ACHN (cell line): ENCODE results near the gene PNMA8C.
A peak's percentile ranks its signal among the peaks of the same experiment; 100 is the strongest.
"Not testable (repeated sequence)": the region's sequence is repeated elsewhere in the genome, so short reads cannot be mapped to it uniquely, and the experiment has no call there.

Source experiments
- DNase-seq: peaks from one replicate; pipeline ENCODE4 v3.0.0-alpha.2; 2015
- in situ Hi-C: cut with HindIII; loops from 2 replicates; pipeline ENCODE4 v1.10.0; 2017; ENCODE audit warnings: low sequenced_read_pairs, low pct_ligation_motif_present, low pct_unique_long_range_greater_than_20kb

PNMA8C gene

DNA sequence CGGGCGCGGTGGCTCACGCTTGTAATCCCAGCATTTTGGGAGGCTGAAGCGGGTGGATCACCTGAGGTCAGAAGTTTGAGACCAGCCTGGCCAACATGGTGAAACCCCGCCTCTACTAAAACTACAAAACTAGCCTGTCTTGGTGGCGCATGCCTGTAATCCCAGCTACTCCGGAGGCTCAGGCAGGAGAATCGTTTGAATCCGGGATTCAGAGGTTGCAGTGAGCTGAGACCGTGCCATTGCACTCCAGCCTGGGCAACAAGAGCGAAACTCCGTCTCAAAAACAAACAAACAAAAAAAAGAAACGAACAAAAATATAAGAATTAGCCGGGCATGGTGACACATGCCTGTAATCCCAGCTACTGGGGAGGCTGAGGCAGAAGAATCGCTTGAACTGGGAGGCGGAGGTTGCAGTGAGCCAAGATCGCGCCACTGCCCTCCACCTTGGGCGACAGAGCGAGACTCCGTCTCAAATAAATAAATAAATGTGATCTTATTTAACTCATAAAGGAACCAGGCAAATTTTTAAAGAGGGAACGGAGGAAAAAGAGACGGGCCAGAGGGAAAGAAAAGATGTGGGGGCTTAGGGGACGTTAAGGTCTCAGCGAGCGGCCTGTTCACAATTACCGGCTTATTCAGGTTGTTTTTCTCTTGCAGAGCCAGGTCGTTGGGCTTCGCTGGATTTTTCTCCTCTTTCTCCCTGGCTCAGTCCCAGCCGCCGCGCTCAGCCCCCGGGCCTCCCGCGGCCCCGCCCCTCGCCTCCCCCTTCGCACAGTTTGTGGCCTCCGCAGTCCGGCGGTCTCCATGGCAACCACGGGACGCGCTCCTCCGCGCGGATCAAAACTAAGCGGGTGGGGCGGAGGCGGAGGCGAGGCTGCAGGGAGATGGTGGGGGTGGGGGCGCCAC lies 12.7 kb downstream of the PNMA8C start:
- peak; percentile 88 for DNase-seq
- in situ Hi-C loops, result not testable (repeated sequence)

- in situ Hi-C loops, DNase-seq: not testable (repeated sequence)
Measured at GRCh38 chr19:46414899-46415298, 13.8 kb downstream of the PNMA8C start.

DNA sequence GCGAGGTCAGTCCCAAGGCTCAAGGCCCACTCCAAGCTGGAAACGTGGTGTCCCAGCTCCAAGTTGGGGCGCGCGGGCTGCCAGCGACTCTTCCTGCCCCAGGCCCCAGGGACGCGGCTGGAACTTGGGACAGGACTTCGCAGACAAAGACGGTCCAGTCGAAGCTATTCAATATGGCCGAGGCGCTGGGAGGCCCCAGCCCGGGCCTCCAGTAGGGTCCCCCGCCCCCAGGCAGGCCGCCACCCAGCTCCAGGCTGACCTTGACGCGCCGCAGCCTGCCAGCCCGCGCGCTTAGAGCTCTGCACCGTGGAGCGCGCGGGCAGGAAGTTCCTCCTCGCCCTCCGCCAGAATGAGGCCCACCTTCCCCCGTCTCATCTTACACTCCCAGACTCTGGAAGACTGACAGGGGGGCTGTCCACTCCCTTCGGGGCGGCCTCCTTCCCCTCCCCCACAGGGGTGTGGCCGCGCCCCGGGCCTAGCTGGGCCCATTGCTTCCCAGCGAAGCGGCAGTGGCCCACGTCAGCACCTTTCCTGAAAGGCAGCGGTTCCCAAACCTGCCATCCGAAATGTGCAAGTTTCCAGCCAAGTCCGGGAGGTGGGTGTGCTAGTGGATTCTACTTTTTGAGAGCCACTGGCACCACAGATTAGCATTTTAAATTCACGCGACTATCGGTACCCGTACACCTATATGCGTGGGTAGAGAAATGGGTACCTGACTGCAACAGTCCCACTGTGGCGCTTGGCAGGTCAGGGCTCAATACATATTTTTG lies 15.3 kb downstream of the PNMA8C start, which contains the start of gene CCDC8:
Gene CCDC8, minus strand, starts transcription at position 303 of the 770 bp plus-strand sequence. CDS start 754 bp downstream, outside the sequence.
- peak; percentile 92 for DNase-seq
- in situ Hi-C loops, result no loop called here

DNA sequence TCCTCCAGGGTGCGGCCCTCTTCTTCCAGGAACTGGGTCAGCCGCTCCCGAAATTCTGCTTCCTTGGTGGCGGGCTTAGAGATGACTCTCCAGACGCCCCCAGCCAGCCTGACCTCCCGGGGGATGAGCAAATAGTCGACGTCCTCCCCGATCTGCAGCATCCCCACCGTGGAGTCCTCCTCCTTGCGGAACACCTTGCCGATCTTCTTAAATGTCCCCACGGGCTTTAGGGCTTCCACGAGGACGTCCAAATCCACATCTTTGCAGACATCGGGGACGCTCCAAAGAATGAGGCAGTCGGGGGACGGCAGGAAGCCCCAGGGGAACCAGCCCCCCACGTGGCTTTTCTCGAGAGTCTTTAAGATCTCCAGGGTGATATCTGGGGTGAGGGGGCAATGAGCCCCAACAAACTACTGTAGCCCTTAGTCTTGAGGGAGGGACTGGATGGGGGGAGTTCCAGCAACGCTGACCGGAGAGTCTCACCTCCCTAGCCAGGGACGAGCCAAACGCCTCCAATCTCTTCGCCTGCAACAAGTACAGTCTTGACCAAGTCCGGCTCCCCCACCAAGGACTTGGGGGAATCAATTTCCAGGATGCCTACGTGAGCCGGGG lies 16.0 kb downstream of the PNMA8C start:
- in situ Hi-C loops, result no loop called here
- DNase-seq, result no peak

DNA sequence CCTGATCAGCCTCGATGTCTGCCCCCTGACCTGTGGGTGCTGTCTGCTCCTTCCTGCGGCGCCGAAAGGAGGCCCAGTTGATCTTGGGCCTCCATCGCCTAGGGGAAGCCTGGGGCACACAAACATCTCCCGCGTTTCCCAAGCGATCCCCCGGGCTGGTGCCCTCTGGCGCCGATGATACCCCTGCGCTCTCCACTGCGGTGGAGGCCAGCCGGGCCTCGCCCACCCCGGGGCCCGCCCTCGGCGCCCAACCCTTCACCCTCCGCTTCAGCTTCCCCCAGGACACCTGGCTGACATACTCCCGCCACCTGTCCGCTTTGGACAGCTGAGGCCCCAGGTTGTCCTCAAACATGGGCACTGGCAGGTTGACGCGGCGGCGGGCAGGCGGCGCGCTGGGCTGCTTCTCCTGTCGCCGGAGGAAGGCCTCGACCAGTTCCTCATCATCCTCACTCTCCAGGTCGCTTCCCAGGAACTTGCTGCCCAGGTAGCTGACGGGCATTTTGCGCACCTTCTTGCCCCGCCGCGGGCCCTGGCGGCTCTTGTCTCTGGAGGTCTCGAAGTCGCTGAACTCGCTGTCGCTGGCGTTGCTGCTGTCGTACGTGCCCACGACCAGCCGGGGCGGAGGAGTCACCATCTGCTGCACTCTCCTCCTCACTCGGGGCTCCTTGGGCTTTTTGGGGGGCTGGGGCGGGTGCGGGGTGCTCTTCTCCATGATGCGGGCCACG lies 16.6 kb downstream of the PNMA8C start:
- in situ Hi-C loops, result no loop called here

DNA sequence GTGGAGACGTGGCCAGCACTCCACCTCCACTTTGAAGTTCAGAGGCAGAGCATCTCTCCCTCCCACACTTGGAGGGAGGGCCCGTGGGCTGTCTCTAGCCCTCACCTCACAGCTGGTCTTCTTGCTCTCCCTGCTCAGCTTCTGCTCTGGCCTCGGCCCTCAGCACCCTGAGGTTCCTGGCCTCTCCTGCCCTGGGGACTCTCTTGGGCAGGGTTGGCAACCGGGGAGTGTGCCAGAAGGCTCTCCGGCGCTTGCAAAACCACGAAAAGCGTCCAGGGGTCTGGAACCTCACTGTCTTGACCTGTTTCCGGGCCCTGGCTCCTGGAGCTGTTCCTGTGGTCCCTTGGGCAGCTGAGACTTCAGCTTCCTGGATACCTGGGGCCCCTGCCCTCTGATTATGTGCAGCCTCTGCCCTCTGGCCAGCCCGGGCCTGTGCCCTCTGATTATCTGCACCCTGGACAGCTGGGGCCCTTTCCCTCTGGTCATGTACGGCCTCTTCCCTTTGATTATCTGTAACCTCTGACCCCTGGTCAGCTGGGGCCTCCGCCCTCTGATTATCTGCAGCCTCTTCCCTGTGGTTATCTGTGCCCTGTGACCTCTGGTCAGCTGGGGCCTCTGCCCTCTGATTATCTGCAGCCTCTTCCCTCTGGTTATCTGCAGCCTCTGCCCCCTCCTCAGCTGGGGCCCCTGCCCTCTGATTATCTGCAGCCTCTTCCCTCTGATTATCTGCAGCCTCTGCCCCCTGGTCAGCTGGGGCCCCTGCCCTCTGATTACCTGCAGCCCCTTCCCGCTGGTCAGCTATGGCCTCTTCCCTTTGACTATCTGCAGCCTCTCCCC lies 17.4 kb downstream of the PNMA8C start:
- DNase-seq, result no peak
- in situ Hi-C loops, result no loop called here

More for the DNA sequence above, 16.6 kb downstream of the PNMA8C start:
- DNase-seq, result no peak

DNA sequence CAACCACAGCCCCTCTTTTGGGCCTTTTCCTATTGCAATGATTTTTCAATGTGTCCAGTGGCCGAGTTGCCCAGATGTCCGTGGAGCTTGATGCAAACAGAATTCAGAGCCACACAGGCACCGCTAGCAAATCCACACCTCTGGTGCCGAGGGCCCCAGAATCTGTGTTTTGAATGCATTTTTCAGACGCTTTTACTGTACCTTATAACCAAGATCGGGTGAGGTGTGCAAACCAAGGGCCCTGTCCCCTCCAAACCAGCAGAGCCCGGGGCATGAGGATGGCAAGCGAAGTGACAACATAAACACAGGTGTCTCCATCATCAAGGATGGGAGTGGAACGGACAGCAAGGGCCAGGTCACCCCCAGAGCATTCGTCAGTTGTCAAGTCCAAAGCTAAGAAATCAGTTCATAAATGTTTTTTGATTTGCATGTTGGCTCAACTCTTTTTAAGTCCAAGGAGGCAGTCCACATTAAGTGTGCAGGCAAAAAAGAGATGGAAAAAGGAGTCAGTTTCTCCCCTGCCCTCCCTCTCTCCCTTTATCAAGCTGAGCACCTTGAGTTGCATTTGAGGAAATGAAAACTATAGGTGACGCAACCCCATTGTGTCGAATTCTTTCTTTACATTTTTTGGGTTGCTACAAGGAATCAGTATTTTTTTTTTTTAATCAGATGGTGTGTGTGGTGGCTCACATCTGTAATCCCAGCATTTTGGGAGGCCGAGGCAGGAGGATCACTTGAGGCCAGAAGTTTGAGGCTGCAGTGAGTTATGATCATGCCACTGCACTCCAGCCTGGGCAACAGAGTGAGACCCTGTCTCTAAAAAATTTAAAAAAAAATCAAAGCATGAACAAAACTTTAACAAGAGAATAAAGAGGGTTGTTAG lies 18.3 kb downstream of the PNMA8C start:
- in situ Hi-C loops, result no loop called here
- no peak for DNase-seq

GRCh38 chr19:46409191-46409590 lies 19.5 kb downstream of the PNMA8C start:
- in situ Hi-C loops, result no loop called here
- no peak for DNase-seq

DNA sequence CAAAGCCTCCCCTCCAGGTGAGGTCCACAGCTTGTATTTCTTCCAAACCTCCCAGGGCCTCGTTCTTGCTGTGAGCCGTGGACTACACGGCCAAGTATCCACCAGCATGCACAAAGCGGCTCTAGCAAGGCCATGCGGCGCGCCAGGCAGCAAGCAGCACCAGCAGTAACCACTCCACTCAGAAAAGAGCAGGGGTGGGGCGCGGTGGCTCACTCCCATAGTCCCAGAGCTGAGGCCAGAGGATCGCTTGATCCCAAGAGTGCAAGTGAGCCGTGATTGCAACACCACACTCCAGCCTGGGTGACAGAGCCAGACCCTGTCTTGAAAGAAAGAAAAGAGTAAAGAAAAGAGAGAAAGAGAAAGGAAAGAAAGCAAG lies 20.1 kb downstream of the PNMA8C start:
- no peak for DNase-seq
- in situ Hi-C loops, result no loop called here

DNA sequence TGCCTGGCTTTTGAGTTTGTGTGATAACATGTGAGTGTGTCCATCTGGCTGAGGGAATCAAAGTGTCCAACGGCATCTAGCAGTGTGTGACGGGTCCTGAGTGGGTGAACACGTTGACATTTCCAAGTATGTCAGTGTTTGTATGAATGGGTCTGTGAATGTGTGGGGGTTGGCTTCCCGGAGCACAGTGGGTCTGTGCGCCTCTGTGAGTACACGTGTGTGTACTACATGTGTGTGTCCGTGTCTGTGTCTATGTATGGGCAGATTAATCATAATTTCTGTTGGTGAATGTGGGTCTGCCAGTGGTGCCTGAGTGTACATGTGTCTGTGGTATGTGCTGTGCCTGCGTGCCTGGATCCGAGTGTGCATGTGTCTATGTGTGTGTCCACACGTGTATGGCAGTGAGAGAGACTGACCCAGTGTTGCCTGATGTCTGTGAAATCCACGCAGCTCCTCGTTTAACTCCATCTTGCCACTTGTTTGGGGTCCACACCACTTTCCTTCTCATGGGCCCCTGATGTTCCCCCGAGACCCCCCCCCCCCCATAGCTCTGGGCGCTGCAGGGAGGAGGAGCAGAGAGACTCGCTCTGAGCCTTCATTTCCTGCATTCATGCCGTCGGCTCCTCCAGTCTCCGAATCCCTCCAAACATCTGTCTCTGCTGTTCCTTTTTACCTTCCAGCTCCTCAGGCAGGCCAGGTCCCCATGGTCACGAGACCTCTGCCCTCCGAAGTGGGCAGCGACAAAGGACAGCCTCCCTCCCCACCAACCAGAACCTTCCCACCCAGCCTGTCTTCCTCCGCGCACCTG lies 20.7 kb downstream of the PNMA8C start:
- no peak for DNase-seq
- in situ Hi-C loops, result no loop called here

- in situ Hi-C loops, result no loop called here
- DNase-seq, result no peak
Measured at GRCh38 chr19:46406976-46407375, 21.8 kb downstream of the PNMA8C start.

- DNase-seq, result peak; percentile 88
- in situ Hi-C loops, result no loop called here
Measured at GRCh38 chr19:46404753-46405468, 23.8 kb downstream of the PNMA8C start.

DNA sequence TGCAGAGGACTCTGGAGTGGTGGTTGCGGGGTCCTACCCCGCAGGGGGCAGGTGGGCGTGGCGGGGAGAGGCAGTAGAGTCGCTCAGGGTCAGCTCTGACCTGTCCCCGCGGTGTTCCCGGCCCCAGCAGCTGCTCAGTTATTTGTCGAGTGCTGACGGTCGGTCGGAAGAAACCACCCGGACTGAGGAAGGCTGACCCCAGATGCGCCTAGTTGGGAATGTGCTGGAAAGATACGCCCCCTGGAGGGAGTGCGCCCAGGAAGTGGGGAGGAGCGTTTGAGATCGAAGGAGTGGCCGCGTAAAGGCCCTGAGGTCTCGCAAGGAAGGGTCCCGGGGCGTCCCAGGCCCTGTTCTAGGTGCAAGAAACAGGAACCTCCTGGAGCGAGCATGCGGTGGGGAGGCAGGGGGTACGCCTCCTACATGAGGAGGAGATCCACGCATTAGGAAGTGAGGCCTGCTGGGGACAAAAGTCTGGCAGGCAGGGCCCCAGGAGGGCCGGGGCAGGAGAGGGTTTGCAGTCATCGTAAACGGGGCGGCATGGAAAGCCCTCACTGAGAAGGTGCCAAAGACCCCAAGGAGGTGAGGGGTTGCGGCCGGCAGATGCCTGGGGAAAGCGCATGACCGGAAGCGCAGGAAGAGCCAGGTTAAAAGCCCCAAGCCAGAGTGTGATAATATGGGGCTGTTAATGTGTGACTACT lies 24.5 kb downstream of the PNMA8C start:
- DNase-seq, result peak; percentile 80

GRCh38 chr19:46402725-46403124 lies 26.0 kb downstream of the PNMA8C start:
- DNase-seq, result no peak
- in situ Hi-C loops, result no loop called here

More for the DNA sequence above, 24.5 kb downstream of the PNMA8C start:
- in situ Hi-C loops, result no loop called here
